ENCODE measurements around the gene FRS2. TPM values are rescaled to one million over a fixed set of nuclear protein-coding genes. Genes with fewer than 3 reads are reported as not detected.

FRS2 gene
- total RNA-seq, 2 donors from 2014 or later: 39.5 to 65.6 TPM

- 86% methylated on average over 2 of the region's 2 CpGs for WGBS
- Histone ChIP-seq H3K4me1 (replicated peaks) (no peaks in the 10 kb centered on the region), H3K36me3 (no peaks in the 10 kb centered on the region), H3K9me3 (no peaks in the 10 kb centered on the region), H3K4me3 (no peak overlapping the region), H3K27ac (no peak overlapping the region), H3K27me3 (replicated peaks; ENCODE audit: insufficient read depth) (no peaks in the 10 kb centered on the region)
- intact Hi-C loops (cut with DNase I): no loop called here
- DNase-seq (ENCODE audit: low spot score): no peak
- TF ChIP-seq CTCF (IDR thresholded peaks at IDR 0.05): no peak
- no peak for TF ChIP-seq POLR2A (IDR thresholded peaks at IDR 0.05)
- TF ChIP-seq POLR2AphosphoS5 (IDR thresholded peaks at IDR 0.05): no peak
These were observed 150.7 kb downstream of the FRS2 start for GRCh38 chr12:69620921-69621320.

- WGBS: 65% methylated on average over 2 of the region's 2 CpGs
- DNase-seq (ENCODE audit: low spot score): no peak
These were observed 151.4 kb downstream of the FRS2 start for GRCh38 chr12:69621551-69621950.

GRCh38 chr12:69623970-69624369 lies 153.8 kb downstream of the FRS2 start:
- 82% methylated on average over 13 of the region's 13 CpGs for WGBS
- no peak for DNase-seq (ENCODE audit: low spot score)
- no peak for TF ChIP-seq CTCF (IDR thresholded peaks at IDR 0.05)
- TF ChIP-seq POLR2A (IDR thresholded peaks at IDR 0.05): no peak
- TF ChIP-seq POLR2AphosphoS5 (IDR thresholded peaks at IDR 0.05): no peak

More at GRCh38 chr12:69621551-69621950, 151.4 kb downstream of the FRS2 start:
- no peak overlapping the region for H3K4me3 ChIP-seq
- no peak overlapping the region for H3K27ac ChIP-seq
- H3K4me1 ChIP-seq (replicated peaks): no peaks in the 10 kb centered on the region
- H3K9me3 ChIP-seq: no peaks in the 10 kb centered on the region
- intact Hi-C loops (cut with DNase I): no loop called here
- no peaks in the 10 kb centered on the region for H3K27me3 ChIP-seq (replicated peaks; ENCODE audit: insufficient read depth)
- no peaks in the 10 kb centered on the region for H3K36me3 ChIP-seq
- no peak for TF ChIP-seq CTCF (IDR thresholded peaks at IDR 0.05)
- no peak for TF ChIP-seq POLR2AphosphoS5 (IDR thresholded peaks at IDR 0.05)
- no peak for TF ChIP-seq POLR2A (IDR thresholded peaks at IDR 0.05)

GRCh38 chr12:69627501-69627900 lies 157.3 kb downstream of the FRS2 start:
- WGBS: 72% methylated on average over 8 of the region's 8 CpGs
- H3K9me3 ChIP-seq: no peaks in the 10 kb centered on the region
- DNase-seq (ENCODE audit: low spot score): no peak
- H3K4me3 ChIP-seq: no peak overlapping the region
- H3K4me1 ChIP-seq (replicated peaks): no peaks in the 10 kb centered on the region
- H3K27ac ChIP-seq: no peak overlapping the region
- intact Hi-C loops (cut with DNase I): no loop called here
- TF ChIP-seq POLR2A (IDR thresholded peaks at IDR 0.05): no peak
- no peak for TF ChIP-seq POLR2AphosphoS5 (IDR thresholded peaks at IDR 0.05)
- TF ChIP-seq CTCF (IDR thresholded peaks at IDR 0.05): no peak
- H3K36me3 ChIP-seq: no peaks in the 10 kb centered on the region
- no peaks in the 10 kb centered on the region for H3K27me3 ChIP-seq (replicated peaks; ENCODE audit: insufficient read depth)

More at GRCh38 chr12:69623970-69624369, 153.8 kb downstream of the FRS2 start:
- Histone ChIP-seq H3K27ac (no peak overlapping the region), H3K36me3 (no peaks in the 10 kb centered on the region), H3K9me3 (no peaks in the 10 kb centered on the region), H3K4me3 (no peak overlapping the region), H3K27me3 (replicated peaks; ENCODE audit: insufficient read depth) (no peaks in the 10 kb centered on the region), H3K4me1 (replicated peaks) (no peaks in the 10 kb centered on the region)
- intact Hi-C loops (cut with DNase I): no loop called here

Small RNA genes within 50 kb of the gene (microRNA-seq; reads per million reads assigned to microRNA genes)
- gene MIR3913-1 (not detected), gene MIR3913-2 (not detected)

Small RNA genes within 50 kb of the gene (small RNA-seq; reads per million reads assigned to genes)
- 3.2 to 7.5 reads per million in 2 donors for gene MIR3913-1

Other genes starting within 250 kb of the FRS2 start
- 100 to 1,000 TPM in 1 of 2 donors, 10 to 100 TPM in 1; 22.5 to 484 TPM for gene CPSF6, start 230.8 kb upstream of the FRS2 start, total RNA-seq
- 10 to 100 TPM; 26.6 to 27.3 TPM for gene LYZ, start 122.0 kb upstream of the FRS2 start, total RNA-seq
- 10 to 100 TPM; 29.0 to 57.4 TPM for gene YEATS4, start 110.6 kb upstream of the FRS2 start, total RNA-seq
- gene CCT2, start 115.1 kb downstream of the FRS2 start, total RNA-seq: 100 to 1,000 TPM in 1 of 2 donors, 10 to 100 TPM in 1; 86.7 to 116 TPM
- gene LRRC10, start 140.5 kb downstream of the FRS2 start, total RNA-seq: not detected
- gene BEST3, start 228.9 kb downstream of the FRS2 start, total RNA-seq: 1 to 10 TPM in 1 of 2 donors, under 1 TPM in 1; 0.85 to 2.1 TPM

Measured in prostate gland (tissue), 2 donors.